CD14-positive monocyte (primary cell): ENCODE results near the gene GMCL2. TPM values are rescaled to one million over a fixed set of nuclear protein-coding genes. Genes with fewer than 3 reads are reported as not detected.

Source experiments
- DNase-seq, 3 donors: peaks; one replicate each; pipeline ENCODE4 v3.0.0-alpha.2; 2011 to 2022
- H2AFZ ChIP-seq: 2 replicates; pipeline ENCODE4 v1.6.0; 2012; ENCODE audit warnings: mild to moderate bottlenecking, low read depth, low read length, inconsistent platforms; ENCODE audit not compliant: insufficient read depth, poor library complexity, severe bottlenecking
- H3K27ac ChIP-seq, 2 donors: 1 replicate in 1 of 2; 2 replicates in 1 of 2; pipeline ENCODE4 v1.5.1; 2012 to 2013; ENCODE audit warnings: low read length in 2 of 2, control low read depth in 1 of 2, inconsistent platforms in 1 of 2, low read depth in 1 of 2, mild to moderate bottlenecking in 1 of 2
- H3K27me3 ChIP-seq, 2 donors: one replicate each; pipeline versions ENCODE4 v1.6.0 to v1.6.1; 2011 to 2013; ENCODE audit warnings: low read length in 2 of 2; ENCODE audit not compliant: control insufficient read depth in 2 of 2, insufficient read depth in 2 of 2
- H3K36me3 ChIP-seq, 2 donors: replicated peaks in 1 of 2; 1 replicate in 1 of 2; 2 replicates in 1 of 2; pipeline versions ENCODE4 v1.5.1 to v1.6.1; 2012 to 2013; ENCODE audit warnings: low read length in 2 of 2, control low read depth in 1 of 2, inconsistent platforms in 1 of 2, mild to moderate bottlenecking in 1 of 2; ENCODE audit not compliant: insufficient read depth in 2 of 2, control insufficient read depth in 1 of 2
- H3K4me1 ChIP-seq, 2 donors: 1 replicate in 1 of 2; 2 replicates in 1 of 2; pipeline versions ENCODE4 v1.5.1 to v1.6.1; 2012 to 2013; ENCODE audit warnings: low read length in 2 of 2, control low read depth in 1 of 2, inconsistent platforms in 1 of 2, mild to moderate bottlenecking in 1 of 2, moderate library complexity in 1 of 2; ENCODE audit not compliant: insufficient read depth in 2 of 2, control insufficient read depth in 1 of 2
- H3K4me2 ChIP-seq: replicated peaks from 2 replicates; pipeline ENCODE3; 2012; ENCODE audit warnings: low read length, moderate library complexity, mild to moderate bottlenecking; ENCODE audit not compliant: poor library complexity, severe bottlenecking; ENCODE audit errors: extremely low read depth
- H3K4me3 ChIP-seq, 3 experiments: fragments of 200-600 bp in 1 of 3; sonication (generic) in 1 of 3; replicated peaks in 1 of 3; 1 replicate in 2 of 3; 2 replicates in 1 of 3; pipeline ENCODE4 v1.5.1; 2011 to 2013; ENCODE audit warnings: low read length in 3 of 3, mild to moderate bottlenecking in 3 of 3, control low read depth in 2 of 3, low read depth in 2 of 3, inconsistent platforms in 1 of 3, moderate library complexity in 1 of 3
- H3K79me2 ChIP-seq: 2 replicates; pipeline ENCODE4 v1.6.0; 2012; ENCODE audit warnings: mild to moderate bottlenecking, control low read depth, inconsistent platforms, low read length, moderate library complexity; ENCODE audit not compliant: insufficient read depth
- H3K9ac ChIP-seq: 2 replicates; pipeline ENCODE4 v1.6.0; 2017; ENCODE audit warnings: low read length, mild to moderate bottlenecking; ENCODE audit not compliant: insufficient read depth, poor library complexity, severe bottlenecking
- H3K9me3 ChIP-seq, 2 donors: replicated peaks in 1 of 2; 1 replicate in 1 of 2; 2 replicates in 1 of 2; pipeline versions ENCODE4 v1.5.1 to v1.6.1; 2012 to 2013; ENCODE audit warnings: low read length in 2 of 2, control low read depth in 1 of 2; ENCODE audit not compliant: control insufficient read depth in 1 of 2, insufficient read depth in 1 of 2
- H4K20me1 ChIP-seq: 2 replicates; pipeline ENCODE4 v1.6.0; 2012; ENCODE audit warnings: mild to moderate bottlenecking, low read length, control low read depth, moderate library complexity; ENCODE audit not compliant: insufficient read depth
- H3K27ac Mint-ChIP-seq, 7 donors: one replicate each; pipeline ENCODE4 v1.8.0; 2020; ENCODE audit warnings: mild to moderate bottlenecking in 7 of 7, mixed read lengths in 7 of 7, moderate library complexity in 6 of 7, inconsistent platforms in 2 of 7
- H3K27me3 Mint-ChIP-seq, 3 donors: one replicate each; pipeline ENCODE4 v1.8.0; 2021 to 2022; ENCODE audit warnings: low read depth in 3 of 3, mild to moderate bottlenecking in 3 of 3, mixed read lengths in 3 of 3, moderate library complexity in 3 of 3, inconsistent platforms in 1 of 3
- H3K36me3 Mint-ChIP-seq, 2 donors: one replicate each; pipeline ENCODE4 v1.8.0; 2020; ENCODE audit warnings: mixed read lengths in 2 of 2, inconsistent platforms in 1 of 2, mild to moderate bottlenecking in 1 of 2
- H3K4me1 Mint-ChIP-seq: one replicate; pipeline ENCODE4 v1.8.0; 2020; ENCODE audit warnings: mild to moderate bottlenecking, mixed read lengths
- H3K4me3 Mint-ChIP-seq, 2 donors: one replicate each; pipeline ENCODE4 v1.8.0; 2020; ENCODE audit warnings: mild to moderate bottlenecking in 2 of 2, mixed read lengths in 2 of 2, moderate library complexity in 1 of 2
- H3K9me3 Mint-ChIP-seq, 7 donors: one replicate each; pipeline ENCODE4 v1.8.0; 2020 to 2022; ENCODE audit warnings: mixed read lengths in 7 of 7, mild to moderate bottlenecking in 6 of 7, moderate library complexity in 6 of 7, inconsistent platforms in 2 of 7
- CTCF ChIP-seq: fragments of 200-600 bp; IDR thresholded peaks from one replicate; pipeline ENCODE4 v1.8.0; 2022; ENCODE audit warnings: antibody characterized with exemption, mild to moderate bottlenecking
- WGBS: methylation state at CpG from one replicate; pipeline ENCODE4 v1.1.5; 2013; ENCODE audit warnings: missing lambda C conversion rate; ENCODE audit not compliant: insufficient coverage; 5-methylcytosine and 5-hydroxymethylcytosine counted together
- intact Hi-C, 2 donors: fragments of 100-400 bp; cut with micrococcal nuclease; formaldehyde crosslinking; loops; one replicate each; pipeline versions ENCODE4 v1.15.0 to v1.15.1; 2023
- polyA plus RNA-seq, 3 donors: library from polyadenylated mRNA; depleted of rRNA in 1 of 3; unstranded in 2 of 3; stranded (reverse) in 1 of 3; fragments of 300-500 nt in 2 of 3; fragments of >200 nt in 1 of 3; fragmentation: Illumina TruSeq in 2 of 3; gene quantifications; 1 replicate in 2 of 3; 2 replicates in 1 of 3; pipeline ENCODE4 v1.2.3, GENCODE V29; 2012 to 2021

Gene GMCL2
- polyA plus RNA-seq, 3 donors: not detected

DNA sequence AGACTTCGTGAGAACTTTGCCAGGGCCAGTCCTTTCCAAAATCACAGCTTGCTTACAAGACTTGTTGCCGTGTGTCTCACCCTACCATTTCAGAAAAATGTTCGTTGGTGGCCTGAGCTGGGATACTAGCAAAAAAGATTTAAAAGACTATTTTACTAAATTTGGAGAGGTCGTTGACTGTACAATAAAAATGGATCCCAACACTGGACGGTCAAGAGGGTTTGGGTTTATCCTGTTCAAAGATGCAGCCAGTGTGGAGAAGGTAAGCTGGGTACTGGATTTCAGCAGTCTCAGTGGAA is 18.5 kb upstream of the GMCL2 start:
- H3K4me3 ChIP-seq: peak overlapping the region; percentile 73 to 81 (median 80)
- H3K4me1 ChIP-seq: peaks cover 28 to 47% of the 10 kb centered on the region in 2 donors
- H3K27me3 ChIP-seq: no peaks in the 10 kb centered on the region
- peak overlapping the region; percentile 2 to 85 (median 57) for H3K27ac Mint-ChIP-seq
- peak overlapping the region; percentile 82 for H3K4me2 ChIP-seq
- no peak overlapping the region for H2AFZ ChIP-seq
- H4K20me1 ChIP-seq: peaks cover 56% of the 10 kb centered on the region
- peaks cover 71% of the 10 kb centered on the region for H3K79me2 ChIP-seq
- no peak for TF ChIP-seq CTCF
- peak overlapping the region; percentile 58 to 77 for H3K4me3 Mint-ChIP-seq
- WGBS: 25% methylated on average over 1 of the region's 5 CpGs
- peaks cover 45 to 46% of the 10 kb centered on the region in 2 donors for H3K36me3 Mint-ChIP-seq
- peaks cover 0 to 1% (median 0%) of the 10 kb centered on the region in 3 donors for H3K27me3 Mint-ChIP-seq
- H3K36me3 ChIP-seq: peaks cover 41 to 46% of the 10 kb centered on the region in 2 donors
- no peak for DNase-seq
- peak overlapping the region in 1 of 2 donors; percentile 71 for H3K27ac ChIP-seq
- no peaks in the 10 kb centered on the region for H3K9me3 ChIP-seq
- H3K4me1 Mint-ChIP-seq: peaks cover 44% of the 10 kb centered on the region
- peak overlapping the region; percentile 88 for H3K9ac ChIP-seq
- intact Hi-C loops: no loop called here
- H3K9me3 Mint-ChIP-seq: no peaks in the 10 kb centered on the region

GRCh38 chr5:178204935-178205748 is 18.0 kb upstream of the GMCL2 start:
- no peak for TF ChIP-seq CTCF
- Histone ChIP-seq H3K9ac (peak overlapping the region; percentile 88), H3K4me3 (peak overlapping the region; percentile 77 to 81 (median 80)), H3K79me2 (peaks cover 67% of the 10 kb centered on the region), H3K36me3 (peaks cover 35 to 41% of the 10 kb centered on the region in 2 donors), H4K20me1 (peaks cover 50% of the 10 kb centered on the region), H3K27me3 (no peaks in the 10 kb centered on the region), H3K9me3 (no peaks in the 10 kb centered on the region), H3K4me1 (peaks cover 28 to 47% of the 10 kb centered on the region in 2 donors), H3K27ac (peak overlapping the region; percentile 22 to 71), H3K4me2 (peak overlapping the region; percentile 82), H2AFZ (peak overlapping the region; percentile 73)
- Mint-ChIP-seq H3K9me3 (no peaks in the 10 kb centered on the region), H3K36me3 (peaks cover 40 to 41% of the 10 kb centered on the region in 2 donors), H3K4me3 (peak overlapping the region; percentile 58 to 89), H3K4me1 (peaks cover 46% of the 10 kb centered on the region), H3K27ac (peak overlapping the region; percentile 30 to 85 (median 57)), H3K27me3 (no peaks in the 10 kb centered on the region)
- under 1% methylated on average over 88 of the region's 90 CpGs for WGBS
- peak; percentile 49 to 54 (median 53) for DNase-seq
- intact Hi-C loops: no loop called here
